HEK293 (cell line): Measurements from ENCODE around the gene WDR38.

ENCODE experiments used
- CTCF ChIA-PET: fragments of 350-600 bp; formaldehyde crosslinking; extraction: SDS; loops from one replicate; lab custom pipeline; 2021; ENCODE audit warnings: antibody characterized with exemption; lab: Yijun Ruan, JAX
- POLR2A ChIA-PET: fragments of 300-600 bp; formaldehyde crosslinking; extraction: SDS; loops from one replicate; lab custom pipeline; 2020; ENCODE audit warnings: antibody characterized with exemption, inconsistent platforms; lab: Yijun Ruan, JAX
- H3K27ac ChIP-seq: fragments of 200-500 bp; sonication (Bioruptor generic); 2 replicates; pipeline ENCODE4 v1.5.1; 2014; ENCODE audit warnings: low read depth, low read length, control low read depth, inconsistent platforms; ENCODE audit errors: extremely low read depth
- H3K36me3 ChIP-seq, 2 experiments: fragments of 200-500 bp in 1 of 2; sonication (Bioruptor generic) in 1 of 2; 1 replicate in 1 of 2; 2 replicates in 1 of 2; pipeline ENCODE4 v1.5.1; 2014 to 2017; ENCODE audit warnings: inconsistent platforms in 2 of 2, low read length in 2 of 2; ENCODE audit not compliant: control insufficient read depth in 2 of 2, insufficient read depth in 1 of 2
- H3K4me1 ChIP-seq: fragments of 200-500 bp; sonication (Bioruptor generic); 2 replicates; pipeline ENCODE4 v1.5.1; 2014; ENCODE audit warnings: mild to moderate bottlenecking, low read length, inconsistent platforms; ENCODE audit not compliant: control insufficient read depth, insufficient read depth
- H3K4me3 ChIP-seq: 2 replicates; pipeline ENCODE4 v1.5.1; 2011; ENCODE audit warnings: low read depth, mild to moderate bottlenecking, control low read depth, low read length, moderate library complexity
- H3K9me3 ChIP-seq: fragments of 200-500 bp; sonication (Bioruptor generic); 2 replicates; pipeline ENCODE4 v1.5.1; 2014; ENCODE audit warnings: low read depth, low read length, inconsistent platforms; ENCODE audit not compliant: control insufficient read depth, insufficient read depth
- GLI4 ChIP-seq: fragments of 450-650 bp; formaldehyde crosslinking; IDR thresholded peaks from 2 replicates; pipeline ENCODE4 v1.5.1; 2016; ENCODE audit warnings: missing biosample characterization, missing genetic modification characterization
- GLIS2 ChIP-seq: fragments of 450-650 bp; formaldehyde crosslinking; IDR thresholded peaks from 2 replicates; pipeline ENCODE4 v1.5.1; 2016; ENCODE audit warnings: missing biosample characterization, missing genetic modification characterization
- MEIS1 ChIP-seq: sonication (generic); formaldehyde crosslinking; IDR thresholded peaks from 2 replicates; pipeline ENCODE4 v1.8.1; 2022; ENCODE audit warnings: missing genetic modification reagents, mild to moderate bottlenecking, borderline replicate concordance
- MYNN ChIP-seq: fragments of 450-650 bp; formaldehyde crosslinking; IDR thresholded peaks from 2 replicates; pipeline ENCODE4 v1.5.1; 2016; ENCODE audit warnings: missing biosample characterization, missing genetic modification characterization, borderline replicate concordance
- PRDM1 ChIP-seq: fragments of 450-650 bp; formaldehyde crosslinking; IDR thresholded peaks from 2 replicates; pipeline ENCODE4; 2016; ENCODE audit warnings: missing biosample characterization, missing genetic modification characterization
- SP2 ChIP-seq: fragments of 450-650 bp; formaldehyde crosslinking; IDR thresholded peaks from 2 replicates; pipeline ENCODE4 v1.5.1; 2016; ENCODE audit warnings: missing biosample characterization, missing genetic modification characterization
- TCF7L2 ChIP-seq: IDR thresholded peaks from 2 replicates; pipeline ENCODE4 v1.6.1; 2011; ENCODE audit warnings: low read depth, mild to moderate bottlenecking, inconsistent platforms, low read length, moderate library complexity, borderline replicate concordance
- ZNF133 ChIP-seq: fragments of 450-650 bp; formaldehyde crosslinking; IDR thresholded peaks from 2 replicates; pipeline ENCODE4 v1.5.1; 2016; ENCODE audit warnings: missing biosample characterization, missing genetic modification characterization
- ZNF202 ChIP-seq: fragments of 450-650 bp; formaldehyde crosslinking; IDR thresholded peaks from 2 replicates; pipeline ENCODE4 v1.5.1; 2016; ENCODE audit warnings: missing biosample characterization, missing genetic modification characterization, borderline replicate concordance
- ZNF214 ChIP-seq: fragments of 450-650 bp; formaldehyde crosslinking; IDR thresholded peaks from 2 replicates; pipeline ENCODE4 v1.5.1; 2017; ENCODE audit warnings: missing biosample characterization, mild to moderate bottlenecking, missing genetic modification characterization, borderline replicate concordance
- ZNF274 ChIP-seq, 2 experiments: fragments of 200-500 bp in 1 of 2; fragments of 450-650 bp in 1 of 2; sonication (Bioruptor generic) in 1 of 2; formaldehyde crosslinking in 1 of 2; IDR thresholded peaks; 2 replicates each; pipeline versions ENCODE4 v1.5.1 to v1.6.1; 2014 to 2016; ENCODE audit warnings: borderline replicate concordance in 1 of 2, inconsistent platforms in 1 of 2, low read length in 1 of 2, missing biosample characterization in 1 of 2, missing genetic modification characterization in 1 of 2
- ZNF335 ChIP-seq: fragments of 450-650 bp; formaldehyde crosslinking; conservative IDR thresholded peaks from 2 replicates; pipeline ENCODE4 v1.5.1; 2016; ENCODE audit warnings: missing biosample characterization, missing genetic modification characterization
- ZNF350 ChIP-seq: fragments of 450-650 bp; formaldehyde crosslinking; IDR thresholded peaks from 2 replicates; pipeline ENCODE4 v1.5.0; 2017; ENCODE audit warnings: missing biosample characterization, mild to moderate bottlenecking, missing genetic modification characterization
- ZNF473 ChIP-seq: fragments of 450-650 bp; formaldehyde crosslinking; IDR thresholded peaks from 2 replicates; pipeline ENCODE4 v1.5.1; 2017; ENCODE audit warnings: missing biosample characterization, missing genetic modification characterization
- ZNF596 ChIP-seq: fragments of 450-650 bp; IDR thresholded peaks from 2 replicates; pipeline ENCODE4 v1.5.0; 2018; ENCODE audit warnings: missing biosample characterization, mild to moderate bottlenecking, missing genetic modification characterization, moderate library complexity
- ZNF610 ChIP-seq: fragments of 450-650 bp; formaldehyde crosslinking; IDR thresholded peaks from 2 replicates; pipeline ENCODE4 v1.5.1; 2016; ENCODE audit warnings: missing biosample characterization, missing genetic modification characterization, borderline replicate concordance
- ZNF629 ChIP-seq: fragments of 450-650 bp; formaldehyde crosslinking; IDR thresholded peaks from 2 replicates; pipeline ENCODE4 v1.5.1; 2017; ENCODE audit warnings: missing biosample characterization, missing genetic modification characterization
- ZNF664 ChIP-seq: fragments of 450-650 bp; formaldehyde crosslinking; IDR thresholded peaks from 2 replicates; pipeline ENCODE4 v1.5.1; 2016; ENCODE audit warnings: missing biosample characterization, missing genetic modification characterization
- ZNF792 ChIP-seq: fragments of 450-650 bp; formaldehyde crosslinking; IDR thresholded peaks from 2 replicates; pipeline ENCODE4 v1.5.1; 2016; ENCODE audit warnings: missing biosample characterization, missing genetic modification characterization
- ZNF830 ChIP-seq: fragments of 450-650 bp; IDR thresholded peaks from 2 replicates; pipeline ENCODE4 v1.5.0; 2018; ENCODE audit warnings: missing biosample characterization, missing genetic modification characterization, low read depth, mild to moderate bottlenecking, moderate library complexity
- TF ChIP-seq, protein P1 (sequence below): fragments of 450-650 bp; formaldehyde crosslinking; IDR thresholded peaks from 2 replicates; pipeline ENCODE4 v1.5.1; 2016; ENCODE audit warnings: missing biosample characterization, missing genetic modification characterization
- TF ChIP-seq, protein P2 (sequence below): fragments of 450-650 bp; formaldehyde crosslinking; IDR thresholded peaks from 2 replicates; pipeline ENCODE4 v1.5.1; 2016; ENCODE audit warnings: missing biosample characterization, missing genetic modification characterization
- TF ChIP-seq, protein P3 (sequence below): fragments of 450-650 bp; formaldehyde crosslinking; IDR thresholded peaks from 2 replicates; pipeline ENCODE4 v1.5.1; 2016; ENCODE audit warnings: missing biosample characterization, missing genetic modification characterization

Gene WDR38

DNA sequence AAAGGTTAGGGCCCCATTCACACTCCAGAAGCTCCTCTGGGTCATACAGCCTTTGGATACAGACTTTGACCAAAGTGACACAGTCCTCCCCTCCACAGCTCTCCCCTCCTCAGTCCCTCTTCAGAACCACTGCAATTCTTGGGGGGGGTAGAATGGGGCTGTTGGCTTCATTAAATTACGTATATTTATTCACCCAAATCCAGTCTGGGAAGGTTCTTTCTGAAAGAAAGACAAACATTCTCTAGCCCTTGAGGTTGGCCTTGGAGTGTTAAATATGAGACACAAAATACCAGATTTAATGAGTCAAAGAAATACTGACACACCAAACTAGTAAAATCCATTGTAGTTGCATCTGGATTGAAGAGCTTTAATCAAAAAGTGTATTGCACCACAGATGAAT, 24.8 kb downstream of the WDR38 start (continued):
- no peak for TF ChIP-seq MYNN (tag by site-specific recombination)
- no peak for TF ChIP-seq ZNF350 (tag by site-specific recombination)
- no peak for TF ChIP-seq ZNF610 (tag by site-specific recombination)
- TF ChIP-seq ZNF335 = no peak
- no peak for TF ChIP-seq PRDM1 (tag by site-specific recombination)
- TF ChIP-seq ZNF629 = no peak

DNA sequence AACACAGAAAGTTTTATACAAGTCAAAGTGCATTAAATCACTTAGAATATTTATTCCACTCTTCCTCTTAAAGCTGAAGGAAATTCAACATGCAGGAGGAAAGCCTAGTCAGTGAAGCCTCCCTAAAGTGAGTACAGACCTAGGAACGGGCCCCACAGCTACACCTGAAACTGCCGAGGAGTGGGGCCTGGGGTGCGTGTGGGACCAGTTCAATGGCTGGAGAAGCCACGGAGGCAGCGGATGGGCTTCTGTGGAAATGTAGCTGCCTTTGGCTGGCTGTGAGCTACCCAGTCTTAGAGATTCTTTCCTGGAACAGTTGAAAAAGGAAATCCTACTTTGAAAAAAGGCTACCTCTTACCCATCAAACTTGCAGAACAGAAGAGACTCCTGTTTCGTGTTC, 25.3 kb downstream of the WDR38 start:
- no peak overlapping the region for H3K4me3 ChIP-seq
- H3K36me3 ChIP-seq = peaks cover 8 to 92% of the 10 kb centered on the region in 2 experiments; a peak in 2 of 3 replicates
- TF ChIP-seq ZNF214 (tag by site-specific recombination) (no peak), ZNF792 (tag by site-specific recombination) (no peak), ZNF473 (no peak), ZNF133 (tag by site-specific recombination) (no peak), TCF7L2 (no peak), ZNF274 (IDR thresholded peaks at IDR 0.05; ENCODE audit: low read length) (no peak), ZNF274 (tag by site-specific recombination; IDR thresholded peaks at IDR 0.05; ENCODE audit: borderline replicate concordance) (no peak), MEIS1 (CRISPR knock-in tag) (no peak), ZNF629 (no peak), GLI4 (tag by site-specific recombination) (no peak), ZNF596 (tag by site-specific recombination) (no peak), GLIS2 (tag by site-specific recombination) (no peak), SP2 (tag by site-specific recombination) (no peak), ZNF664 (no peak), ZNF202 (tag by site-specific recombination) (no peak), ZNF830 (no peak)
- TF ChIP-seq, protein P1, sequence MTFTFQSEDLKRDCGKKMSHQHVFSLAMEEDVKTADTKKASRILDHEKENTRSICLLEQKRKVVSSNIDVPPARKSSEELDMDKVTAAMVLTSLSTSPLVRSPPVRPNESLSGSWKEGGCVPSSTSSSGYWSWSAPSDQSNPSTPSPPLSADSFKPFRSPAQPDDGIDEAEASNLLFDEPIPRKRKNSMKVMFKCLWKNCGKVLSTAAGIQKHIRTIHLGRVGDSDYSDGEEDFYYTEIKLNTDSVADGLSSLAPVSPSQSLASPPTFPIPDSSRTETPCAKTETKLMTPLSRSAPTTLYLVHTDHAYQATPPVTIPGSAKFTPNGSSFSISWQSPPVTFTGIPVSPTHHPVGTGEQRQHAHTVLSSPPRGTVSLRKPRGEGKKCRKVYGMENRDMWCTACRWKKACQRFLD (tag by site-specific recombination) = no peak
- TF ChIP-seq, protein P2, sequence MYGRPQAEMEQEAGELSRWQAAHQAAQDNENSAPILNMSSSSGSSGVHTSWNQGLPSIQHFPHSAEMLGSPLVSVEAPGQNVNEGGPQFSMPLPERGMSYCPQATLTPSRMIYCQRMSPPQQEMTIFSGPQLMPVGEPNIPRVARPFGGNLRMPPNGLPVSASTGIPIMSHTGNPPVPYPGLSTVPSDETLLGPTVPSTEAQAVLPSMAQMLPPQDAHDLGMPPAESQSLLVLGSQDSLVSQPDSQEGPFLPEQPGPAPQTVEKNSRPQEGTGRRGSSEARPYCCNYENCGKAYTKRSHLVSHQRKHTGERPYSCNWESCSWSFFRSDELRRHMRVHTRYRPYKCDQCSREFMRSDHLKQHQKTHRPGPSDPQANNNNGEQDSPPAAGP (tag by site-specific recombination) = no peak
- TF ChIP-seq, protein P3, sequence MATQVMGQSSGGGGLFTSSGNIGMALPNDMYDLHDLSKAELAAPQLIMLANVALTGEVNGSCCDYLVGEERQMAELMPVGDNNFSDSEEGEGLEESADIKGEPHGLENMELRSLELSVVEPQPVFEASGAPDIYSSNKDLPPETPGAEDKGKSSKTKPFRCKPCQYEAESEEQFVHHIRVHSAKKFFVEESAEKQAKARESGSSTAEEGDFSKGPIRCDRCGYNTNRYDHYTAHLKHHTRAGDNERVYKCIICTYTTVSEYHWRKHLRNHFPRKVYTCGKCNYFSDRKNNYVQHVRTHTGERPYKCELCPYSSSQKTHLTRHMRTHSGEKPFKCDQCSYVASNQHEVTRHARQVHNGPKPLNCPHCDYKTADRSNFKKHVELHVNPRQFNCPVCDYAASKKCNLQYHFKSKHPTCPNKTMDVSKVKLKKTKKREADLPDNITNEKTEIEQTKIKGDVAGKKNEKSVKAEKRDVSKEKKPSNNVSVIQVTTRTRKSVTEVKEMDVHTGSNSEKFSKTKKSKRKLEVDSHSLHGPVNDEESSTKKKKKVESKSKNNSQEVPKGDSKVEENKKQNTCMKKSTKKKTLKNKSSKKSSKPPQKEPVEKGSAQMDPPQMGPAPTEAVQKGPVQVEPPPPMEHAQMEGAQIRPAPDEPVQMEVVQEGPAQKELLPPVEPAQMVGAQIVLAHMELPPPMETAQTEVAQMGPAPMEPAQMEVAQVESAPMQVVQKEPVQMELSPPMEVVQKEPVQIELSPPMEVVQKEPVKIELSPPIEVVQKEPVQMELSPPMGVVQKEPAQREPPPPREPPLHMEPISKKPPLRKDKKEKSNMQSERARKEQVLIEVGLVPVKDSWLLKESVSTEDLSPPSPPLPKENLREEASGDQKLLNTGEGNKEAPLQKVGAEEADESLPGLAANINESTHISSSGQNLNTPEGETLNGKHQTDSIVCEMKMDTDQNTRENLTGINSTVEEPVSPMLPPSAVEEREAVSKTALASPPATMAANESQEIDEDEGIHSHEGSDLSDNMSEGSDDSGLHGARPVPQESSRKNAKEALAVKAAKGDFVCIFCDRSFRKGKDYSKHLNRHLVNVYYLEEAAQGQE (tag by site-specific recombination) = no peak
- TF ChIP-seq, all 188 proteins: peak for 0
- CTCF ChIA-PET = no interaction called here
- Histone ChIP-seq H3K4me1 (no peaks in the 10 kb centered on the region), H3K9me3 (no peaks in the 10 kb centered on the region), H3K27ac (no peak overlapping the region)
- POLR2A ChIA-PET = interaction anchor here (1.1 to 2.3 kb wide), 5 partner anchors 10 to 265 kb away, joined by 3 to 8 read pairs (median 5); partner anchors contain the start of genes RPL35 and SCAI
